IMR-90 (cell line): Measurements from ENCODE around the gene TGM1. TPM values are rescaled to one million over a fixed set of nuclear protein-coding genes. Genes with fewer than 3 reads are reported as not detected.

Experiments
- ATAC-seq: fragments of 200-7000 bp; cut with Tn5 transposase; 2 replicates; pipeline ENCODE4 v1.9.1; 2020; ENCODE audit warnings: low read depth, mild to moderate bottlenecking, moderate library complexity
- BruUV-seq: library from RNA; stranded (reverse); fragments of 400-500 nt; replicated peaks from 2 replicates; lab custom pipeline; 2021; lab: Mats Ljungman, UMichigan
- CTCF ChIA-PET: fragments of 300-600 bp; formaldehyde crosslinking; extraction: SDS; loops from one replicate; lab custom pipeline; 2021; ENCODE audit warnings: antibody characterized with exemption; lab: Yijun Ruan, JAX
- POLR2A ChIA-PET: fragments of 300-600 bp; sonication (Branson Sonifier 250); formaldehyde crosslinking; loops from one replicate; lab custom pipeline; 2022; ENCODE audit warnings: antibody characterized with exemption; ENCODE audit not compliant: unreplicated experiment; lab: Charles Lee
- DNase-seq: peaks from one replicate; pipeline ENCODE4 v3.0.0; 2013
- H2AFZ ChIP-seq: replicated peaks from 2 replicates; pipeline ENCODE3; 2013; ENCODE audit warnings: low read length, mild to moderate bottlenecking; ENCODE audit not compliant: poor library complexity
- H2AK5ac ChIP-seq: 2 replicates; pipeline ENCODE4 v1.6.1; 2013; ENCODE audit warnings: low read depth, low read length, inconsistent platforms
- H2AK9ac ChIP-seq: replicated peaks from 2 replicates; pipeline ENCODE3; 2013; ENCODE audit warnings: mild to moderate bottlenecking, low read depth, low read length, moderate library complexity; ENCODE audit not compliant: poor library complexity
- H2BK120ac ChIP-seq: 2 replicates; pipeline ENCODE4 v1.6.1; 2013; ENCODE audit warnings: low read depth, low read length, inconsistent platforms
- H2BK15ac ChIP-seq: 3 replicates; pipeline ENCODE4 v1.6.1; 2013; ENCODE audit warnings: low read depth, low read length, inconsistent platforms
- H2BK20ac ChIP-seq: 2 replicates; pipeline ENCODE4 v1.6.1; 2013; ENCODE audit warnings: low read depth, mild to moderate bottlenecking, inconsistent platforms, low read length, moderate library complexity
- H2BK5ac ChIP-seq: 2 replicates; pipeline ENCODE4 v1.6.1; 2013; ENCODE audit warnings: mild to moderate bottlenecking, low read depth, low read length, inconsistent platforms; ENCODE audit not compliant: poor library complexity, severe bottlenecking
- H3K14ac ChIP-seq: replicated peaks from 2 replicates; pipeline ENCODE4 v1.6.1; 2013; ENCODE audit warnings: low read depth, low read length, inconsistent platforms
- H3K18ac ChIP-seq: 2 replicates; pipeline ENCODE4 v1.6.1; 2013; ENCODE audit warnings: low read depth, low read length, control low read depth
- H3K23ac ChIP-seq: 2 replicates; pipeline ENCODE4 v1.6.1; 2013; ENCODE audit warnings: low read depth, low read length, inconsistent platforms
- H3K27ac ChIP-seq: 2 replicates; pipeline ENCODE4 v1.5.1; 2013; ENCODE audit warnings: mild to moderate bottlenecking, control low read depth, low read length; ENCODE audit not compliant: insufficient read depth
- H3K27me3 ChIP-seq: 2 replicates; pipeline ENCODE4 v1.6.1; 2013; ENCODE audit warnings: low read length; ENCODE audit not compliant: control insufficient read depth, insufficient read depth
- H3K36me3 ChIP-seq: 2 replicates; pipeline ENCODE4 v1.6.1; 2013; ENCODE audit warnings: low read length, mixed read lengths; ENCODE audit not compliant: control insufficient read depth, insufficient read depth
- H3K4ac ChIP-seq: 2 replicates; pipeline ENCODE4 v1.6.1; 2013; ENCODE audit warnings: low read depth, low read length, inconsistent platforms
- H3K4me1 ChIP-seq: 2 replicates; pipeline ENCODE4 v1.6.1; 2013; ENCODE audit warnings: low read length, mixed read lengths; ENCODE audit not compliant: control insufficient read depth, insufficient read depth
- H3K4me2 ChIP-seq: 2 replicates; pipeline ENCODE4 v1.6.1; 2013; ENCODE audit warnings: low read depth, mild to moderate bottlenecking, control low read depth, low read length, moderate library complexity
- H3K4me3 ChIP-seq: 2 replicates; pipeline ENCODE4 v1.5.1; 2013; ENCODE audit warnings: low read depth, mild to moderate bottlenecking, control low read depth, low read length, moderate library complexity; ENCODE audit not compliant: insufficient read depth
- H3K56ac ChIP-seq: 2 replicates; pipeline ENCODE4 v1.6.1; 2013; ENCODE audit warnings: low read length, inconsistent platforms; ENCODE audit not compliant: insufficient read depth; ENCODE audit errors: extremely low read depth
- H3K79me1 ChIP-seq, 2 experiments: 2 replicates each; pipeline ENCODE4 v1.6.1; 2013; ENCODE audit warnings: low read length in 2 of 2, inconsistent platforms in 1 of 2, low read depth in 1 of 2
- H3K9ac ChIP-seq: 2 replicates; pipeline ENCODE4 v1.6.1; 2013; ENCODE audit warnings: low read depth, low read length, control low read depth
- H3K9me1 ChIP-seq: 2 replicates; pipeline ENCODE4 v1.6.1; 2013; ENCODE audit warnings: low read length, inconsistent platforms; ENCODE audit not compliant: insufficient read depth
- H3K9me3 ChIP-seq: 2 replicates; pipeline ENCODE4 v1.6.1; 2013; ENCODE audit warnings: low read length; ENCODE audit not compliant: control insufficient read depth, insufficient read depth
- H4K20me1 ChIP-seq: 2 replicates; pipeline ENCODE4 v1.6.1; 2013; ENCODE audit warnings: low read length, inconsistent platforms; ENCODE audit not compliant: insufficient read depth
- H4K5ac ChIP-seq: 2 replicates; pipeline ENCODE4 v1.6.1; 2013; ENCODE audit warnings: mild to moderate bottlenecking, low read depth, low read length, control low read depth
- H4K8ac ChIP-seq, 2 experiments: 2 replicates each; pipeline ENCODE4 v1.6.1; 2013; ENCODE audit warnings: low read depth in 2 of 2, low read length in 2 of 2, control low read depth in 1 of 2, inconsistent platforms in 1 of 2
- H4K91ac ChIP-seq: 2 replicates; pipeline ENCODE4 v1.6.1; 2013; ENCODE audit warnings: low read depth, low read length, inconsistent platforms; ENCODE audit not compliant: insufficient read depth
- CEBPB ChIP-seq: IDR thresholded peaks from 2 replicates; pipeline ENCODE4 v1.6.1; 2012; ENCODE audit warnings: low read depth, low read length, improper control_type of control experiment
- CHD1 ChIP-seq: IDR thresholded peaks from 2 replicates; pipeline ENCODE4 v1.6.1; 2012; ENCODE audit warnings: low read depth, low read length, improper control_type of control experiment
- FOS ChIP-seq: fragments of 150-350 bp; IDR thresholded peaks from 2 replicates; pipeline ENCODE4 v1.6.1; 2016; ENCODE audit warnings: low read depth, low read length
- MXI1 ChIP-seq: IDR thresholded peaks from 2 replicates; pipeline ENCODE4 v1.6.1; 2012; ENCODE audit warnings: low read depth, mild to moderate bottlenecking, low read length, moderate library complexity, borderline replicate concordance
- NFE2L2 ChIP-seq: fragments of 150-350 bp; IDR thresholded peaks from 2 replicates; pipeline ENCODE4 v1.6.1; 2016; ENCODE audit warnings: low read depth, mild to moderate bottlenecking, low read length
- RAD21 ChIP-seq: IDR thresholded peaks from 2 replicates; pipeline ENCODE4 v1.6.1; 2012; ENCODE audit warnings: low read length, improper control_type of control experiment
- SMC3 ChIP-seq: fragments of 150-350 bp; IDR thresholded peaks from 2 replicates; pipeline ENCODE4 v1.6.1; 2016; ENCODE audit warnings: low read depth, mild to moderate bottlenecking, antibody characterized with exemption, low read length, moderate library complexity
- USF2 ChIP-seq: fragments of 150-350 bp; IDR thresholded peaks from 2 replicates; pipeline ENCODE4 v1.6.1; 2017; ENCODE audit warnings: mild to moderate bottlenecking, antibody characterized with exemption, low read length, low read depth
- WGBS, 2 experiments: methylation state at CpG; one replicate each; pipeline versions ENCODE4 v1.1.5 to v1.1.7; 2013; ENCODE audit warnings: missing lambda C conversion rate in 2 of 2; ENCODE audit not compliant: insufficient read length in 1 of 2; ENCODE audit errors: extremely low coverage in 2 of 2; 5-methylcytosine and 5-hydroxymethylcytosine counted together
- dilution Hi-C: fragments of 300-500 bp; cut with HindIII; formaldehyde crosslinking; loops from one replicate; pipeline ENCODE4 v1.14.3; 2018; ENCODE audit warnings: low sequenced_read_pairs; ENCODE audit not compliant: unreplicated experiment
- in situ Hi-C: fragments of 300-500 bp; cut with MboI; formaldehyde crosslinking; loops from 3 replicates; pipeline ENCODE4 v1.14.3; 2019; ENCODE audit warnings: low sequenced_read_pairs, inconsistent platforms, mixed read lengths
- intact Hi-C: fragments of 100-400 bp; cut with micrococcal nuclease; formaldehyde crosslinking; loops from 2 replicates; pipeline ENCODE4 v1.10.0; 2022
- polyA plus RNA-seq, 3 experiments: library from polyadenylated mRNA; depleted of rRNA; stranded (reverse); fragments of >200 nt; gene quantifications; 2 replicates each; pipeline ENCODE4 v1.2.3, GENCODE V29; 2012; ENCODE audit warnings: low replicate concordance in 1 of 3
- total RNA-seq: library from RNA; depleted of rRNA; stranded (reverse); fragments of >200 nt; gene quantifications from 2 replicates; pipeline ENCODE4 v1.2.3, GENCODE V29; 2012

Gene TGM1
- total and polyA plus RNA-seq, 2 of the 4 experiments (the other 2 are of a cell fraction): 0.72 to 3.3 TPM

DNA sequence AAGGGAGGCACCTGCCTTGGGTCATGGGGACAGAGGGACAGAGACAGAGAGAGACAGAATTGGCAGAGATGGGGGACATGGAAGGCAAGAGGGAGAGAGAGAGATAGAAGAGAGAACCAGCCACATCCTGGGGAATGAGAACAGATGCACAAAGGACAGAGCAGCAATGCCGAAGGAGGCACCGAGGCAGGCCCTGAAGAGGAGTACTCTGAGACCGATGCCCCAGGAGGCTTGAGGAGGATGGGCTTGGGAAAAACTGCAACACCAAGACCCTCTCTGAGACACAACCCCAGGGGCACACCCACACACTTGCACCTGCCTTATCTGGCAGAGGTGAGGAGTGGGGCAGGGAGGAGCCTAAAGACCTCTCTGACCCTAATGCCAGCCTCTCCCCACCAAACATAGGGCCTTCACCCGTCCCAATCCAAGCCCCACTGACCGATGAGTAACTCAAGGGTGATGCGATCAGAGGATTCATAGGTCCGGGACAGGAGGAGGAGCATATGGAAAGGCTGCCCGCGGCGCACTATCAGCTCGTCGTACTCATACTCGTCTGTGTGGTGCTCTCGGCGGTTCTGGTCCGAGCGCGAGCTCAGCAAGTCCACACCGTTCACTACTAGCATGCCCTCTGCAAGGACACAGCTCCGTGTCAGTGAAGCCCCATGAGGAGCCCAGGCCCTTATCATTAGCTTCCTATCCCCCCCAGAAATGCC lies 1.6 kb downstream of the TGM1 start:
- H3K4me1 ChIP-seq: peaks cover 8% of the 10 kb centered on the region
- H3K79me1 ChIP-seq: peaks cover 0 to 2% of the 10 kb centered on the region in 2 experiments; a peak in 1 of 4 replicates
- H3K18ac ChIP-seq: no peak overlapping the region
- H3K27ac ChIP-seq: no peak overlapping the region
- in situ Hi-C loops: no loop called here
- H3K4me2 ChIP-seq: no peak overlapping the region
- no peak overlapping the region for H3K14ac ChIP-seq
- TF ChIP-seq NFE2L2: no peak
- TF ChIP-seq RAD21: no peak
- no peak for TF ChIP-seq FOS
- no peak for TF ChIP-seq SMC3
- no peak for TF ChIP-seq CHD1
- no peak for TF ChIP-seq CEBPB
- TF ChIP-seq MXI1: no peak
- TF ChIP-seq USF2: no peak
- H2AK9ac ChIP-seq: no peak overlapping the region
- H2AFZ ChIP-seq: no peak overlapping the region
- H4K20me1 ChIP-seq: no peaks in the 10 kb centered on the region
- ChIA-PET CTCF (interaction anchor here (1.2 to 1.5 kb wide), 2 partner anchors 9 to 19 kb away, joined by 3 read pairs; partner anchors contain the start of gene TINF2), POLR2A (no interaction called here)
- no peak overlapping the region for H3K4ac ChIP-seq
- no peak overlapping the region for H2BK20ac ChIP-seq
- no peak overlapping the region for H2BK120ac ChIP-seq
- H3K56ac ChIP-seq: no peak overlapping the region
- no peak overlapping the region for H4K8ac ChIP-seq
- no peak overlapping the region for H2AK5ac ChIP-seq
- dilution Hi-C loops: no loop called here
- H2BK15ac ChIP-seq: no peak overlapping the region
- peaks cover 9% of the 10 kb centered on the region; the same call in 1 of the 2 replicates for H3K36me3 ChIP-seq
- no peak overlapping the region for H4K5ac ChIP-seq
- DNase-seq: no peak
- H3K27me3 ChIP-seq: no peaks in the 10 kb centered on the region
- no peak overlapping the region for H3K23ac ChIP-seq
- WGBS, 2 experiments: 90% methylated on average over 11 of the region's 20 CpGs; no CpG with 5 or more reads in 1 of the 2 experiments
- no peak overlapping the region for H4K91ac ChIP-seq
- no peak overlapping the region for H3K4me3 ChIP-seq
- no peaks in the 10 kb centered on the region for H3K9me3 ChIP-seq
- H3K9ac ChIP-seq: no peak overlapping the region
- peaks cover 16% of the 10 kb centered on the region; the same call in 1 of the 2 replicates for H3K9me1 ChIP-seq
- H2BK5ac ChIP-seq: no peak overlapping the region
- BruUV-seq: no TSS peak
- ATAC-seq: no peak
- intact Hi-C loops: no loop called here
